B cell (primary cell): ENCODE data around the gene MCEE. TPM values are rescaled to one million over a fixed set of nuclear protein-coding genes. Genes with fewer than 3 reads are reported as not detected.

Experiments
- ATAC-seq: fragments of 200-7000 bp; cut with Tn5 transposase; one replicate; pipeline ENCODE4 v1.10.0; 2021; ENCODE audit warnings: low read depth, mild to moderate bottlenecking, moderate number of reproducible peaks, moderate library complexity
- CTCF ChIA-PET: fragments of 350-600 bp; sonication (Branson Sonifier 250); formaldehyde crosslinking; loops from one replicate; lab custom pipeline; 2021; ENCODE audit warnings: antibody characterized with exemption, inconsistent platforms; lab: Charles Lee
- POLR2A ChIA-PET: fragments of 350-600 bp; sonication (Branson Sonifier 250); formaldehyde crosslinking; loops from one replicate; lab custom pipeline; 2021; ENCODE audit warnings: antibody characterized with exemption; lab: Charles Lee
- DNase-seq: peaks from one replicate; pipeline ENCODE4 v3.0.0; 2013
- H2AFZ ChIP-seq: 2 replicates; pipeline ENCODE4 v1.6.1; 2012; ENCODE audit warnings: mild to moderate bottlenecking, low read depth, low read length; ENCODE audit not compliant: insufficient read depth, poor library complexity, severe bottlenecking
- H3K27ac ChIP-seq, 2 donors: 1 replicate in 1 of 2; 2 replicates in 1 of 2; pipeline ENCODE4 v1.5.1; 2012 to 2013; ENCODE audit warnings: low read length in 2 of 2, mild to moderate bottlenecking in 2 of 2, moderate library complexity in 1 of 2
- H3K27me3 ChIP-seq, 4 experiments: fragments of 200-600 bp in 1 of 4; sonication (generic) in 1 of 4; replicated peaks in 1 of 4; 1 replicate in 2 of 4; 2 replicates in 2 of 4; pipeline versions ENCODE4 v1.6.1 to v1.7.0; 2013 to 2016; ENCODE audit warnings: low read length in 3 of 4, mild to moderate bottlenecking in 2 of 4, mixed read lengths in 1 of 4, moderate library complexity in 1 of 4; ENCODE audit not compliant: insufficient read depth in 4 of 4, control insufficient read depth in 3 of 4; ENCODE audit errors: control extremely low read depth in 1 of 4
- H3K36me3 ChIP-seq, 2 experiments: replicated peaks in 1 of 2; 1 replicate in 1 of 2; 2 replicates in 1 of 2; pipeline versions ENCODE4 v1.6.1 to v1.7.1; 2013; ENCODE audit warnings: low read length in 1 of 2; ENCODE audit not compliant: insufficient read depth in 2 of 2, control insufficient read depth in 1 of 2; ENCODE audit errors: control extremely low read depth in 1 of 2, extremely low read depth in 1 of 2
- H3K4me1 ChIP-seq, 2 donors: fragments of 200-600 bp in 1 of 2; sonication (generic) in 1 of 2; 1 replicate in 1 of 2; 2 replicates in 1 of 2; pipeline versions ENCODE4 v1.5.1 to v1.6.1; 2013 to 2017; ENCODE audit warnings: low read length in 2 of 2; ENCODE audit not compliant: control insufficient read depth in 2 of 2, insufficient read depth in 2 of 2
- H3K4me2 ChIP-seq: replicated peaks from 2 replicates; pipeline ENCODE3; 2012; ENCODE audit warnings: mild to moderate bottlenecking, low read depth, low read length; ENCODE audit not compliant: poor library complexity, severe bottlenecking
- H3K4me3 ChIP-seq, 5 experiments: fragments of 200-600 bp in 1 of 5; sonication (generic) in 1 of 5; 1 replicate in 3 of 5; 2 replicates in 2 of 5; pipeline versions ENCODE4 v1.5.1 to v1.7.0; 2011 to 2016; ENCODE audit warnings: low read length in 4 of 5, mild to moderate bottlenecking in 4 of 5, low read depth in 2 of 5, control low read depth in 1 of 5, moderate library complexity in 1 of 5; ENCODE audit not compliant: insufficient read depth in 1 of 5; ENCODE audit errors: control extremely low read depth in 1 of 5, extremely low read depth in 1 of 5
- H3K79me2 ChIP-seq: fragments of 200-600 bp; sonication (generic); one replicate; pipeline ENCODE4 v1.6.0; 2016; ENCODE audit warnings: low read length; ENCODE audit not compliant: control insufficient read depth, insufficient read depth
- H3K9ac ChIP-seq: fragments of 200-600 bp; sonication (generic); 2 replicates; pipeline ENCODE4 v1.6.1; 2017; ENCODE audit warnings: mild to moderate bottlenecking, low read length, moderate library complexity
- H3K9me3 ChIP-seq, 3 donors: one replicate each; pipeline versions ENCODE4 v1.6.1 to v1.7.1; 2013; ENCODE audit warnings: low read length in 2 of 3; ENCODE audit not compliant: control insufficient read depth in 2 of 3, insufficient read depth in 1 of 3; ENCODE audit errors: control extremely low read depth in 1 of 3
- H4K20me1 ChIP-seq: 2 replicates; pipeline ENCODE4 v1.6.0; 2012; ENCODE audit warnings: mild to moderate bottlenecking, low read length; ENCODE audit not compliant: insufficient read depth, control insufficient read depth, poor library complexity, severe bottlenecking
- H3K27ac Mint-ChIP-seq: one replicate; pipeline ENCODE4 v1.8.0; 2021; ENCODE audit warnings: mixed read lengths
- H3K27me3 Mint-ChIP-seq: one replicate; pipeline ENCODE4 v1.8.0; 2021; ENCODE audit warnings: mixed read lengths
- H3K4me1 Mint-ChIP-seq: one replicate; pipeline ENCODE4 v1.8.0; 2021; ENCODE audit warnings: mixed read lengths
- H3K4me3 Mint-ChIP-seq: one replicate; pipeline ENCODE4 v1.8.0; 2021; ENCODE audit warnings: mixed read lengths
- H3K9me3 Mint-ChIP-seq: one replicate; pipeline ENCODE4 v1.8.0; 2022; ENCODE audit warnings: mixed read lengths; ENCODE audit not compliant: insufficient read depth
- EZH2 ChIP-seq: IDR thresholded peaks from 2 replicates; pipeline ENCODE4 v1.6.1; 2012; ENCODE audit warnings: borderline replicate concordance, low read depth, mild to moderate bottlenecking, moderate library complexity, low read length; ENCODE audit not compliant: insufficient read depth, poor library complexity, severe bottlenecking
- WGBS: methylation state at CpG from one replicate; pipeline ENCODE4 v1.1.5; 2013; ENCODE audit warnings: missing lambda C conversion rate; ENCODE audit not compliant: insufficient coverage; 5-methylcytosine and 5-hydroxymethylcytosine counted together
- intact Hi-C: fragments of 100-400 bp; cut with micrococcal nuclease; formaldehyde crosslinking; loops from one replicate; pipeline ENCODE4 v1.10.0; 2022
- polyA plus RNA-seq: library from polyadenylated mRNA; depleted of rRNA; stranded (reverse); fragments of >200 nt; gene quantifications from 2 replicates; pipeline ENCODE4 v1.2.3, GENCODE V29; 2012
- total RNA-seq, 2 donors: library from RNA; stranded (reverse); fragments of 120-200 nt in 1 of 2; gene quantifications; 1 replicate in 1 of 2; 2 replicates in 1 of 2; pipeline versions ENCODE4 v1.2.3 to v1.2.4, GENCODE V29; 2013 to 2022
- TF ChIP-seq, protein P1 (sequence below): fragments of 200-600 bp; IDR thresholded peaks from one replicate; pipeline ENCODE4 v1.8.0; 2022; ENCODE audit warnings: antibody characterized with exemption, mild to moderate bottlenecking

MCEE gene
- total and polyA plus RNA-seq, 2 donors (not counting 1 experiment from before 2014, with no cell fraction given) = 13.1 to 17.6 TPM

DNA sequence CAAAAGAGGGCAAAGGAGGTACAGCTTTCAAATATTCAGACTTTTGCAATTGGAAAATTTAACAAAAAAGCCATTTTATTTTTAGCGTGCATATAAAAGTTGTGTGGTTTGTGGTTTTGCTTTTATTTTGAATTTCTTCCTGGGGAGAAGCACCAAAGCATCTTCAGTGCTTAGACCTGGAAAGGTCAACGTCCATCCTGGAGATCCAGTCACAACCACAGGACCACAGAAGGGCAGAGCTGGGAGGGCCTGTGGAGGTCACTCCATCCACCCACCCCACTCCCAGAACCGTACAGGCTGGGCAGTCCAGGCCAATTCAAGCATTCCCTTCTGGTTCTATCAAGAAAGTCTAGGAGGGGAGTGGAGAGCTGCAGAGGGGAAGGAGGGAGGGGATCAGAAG is 44.2 kb upstream of the MCEE start:
- Histone ChIP-seq H4K20me1 (no peaks in the 10 kb centered on the region), H3K4me3 (no peak overlapping the region), H2AFZ (no peak overlapping the region), H3K27me3 (no peaks in the 10 kb centered on the region), H3K36me3 (no peaks in the 10 kb centered on the region), H3K4me2 (no peak overlapping the region), H3K27ac (no peak overlapping the region), H3K9ac (no peak overlapping the region), H3K79me2 (no peaks in the 10 kb centered on the region), H3K4me1 (no peaks in the 10 kb centered on the region), H3K9me3 (no peaks in the 10 kb centered on the region)
- TF ChIP-seq, protein P1, sequence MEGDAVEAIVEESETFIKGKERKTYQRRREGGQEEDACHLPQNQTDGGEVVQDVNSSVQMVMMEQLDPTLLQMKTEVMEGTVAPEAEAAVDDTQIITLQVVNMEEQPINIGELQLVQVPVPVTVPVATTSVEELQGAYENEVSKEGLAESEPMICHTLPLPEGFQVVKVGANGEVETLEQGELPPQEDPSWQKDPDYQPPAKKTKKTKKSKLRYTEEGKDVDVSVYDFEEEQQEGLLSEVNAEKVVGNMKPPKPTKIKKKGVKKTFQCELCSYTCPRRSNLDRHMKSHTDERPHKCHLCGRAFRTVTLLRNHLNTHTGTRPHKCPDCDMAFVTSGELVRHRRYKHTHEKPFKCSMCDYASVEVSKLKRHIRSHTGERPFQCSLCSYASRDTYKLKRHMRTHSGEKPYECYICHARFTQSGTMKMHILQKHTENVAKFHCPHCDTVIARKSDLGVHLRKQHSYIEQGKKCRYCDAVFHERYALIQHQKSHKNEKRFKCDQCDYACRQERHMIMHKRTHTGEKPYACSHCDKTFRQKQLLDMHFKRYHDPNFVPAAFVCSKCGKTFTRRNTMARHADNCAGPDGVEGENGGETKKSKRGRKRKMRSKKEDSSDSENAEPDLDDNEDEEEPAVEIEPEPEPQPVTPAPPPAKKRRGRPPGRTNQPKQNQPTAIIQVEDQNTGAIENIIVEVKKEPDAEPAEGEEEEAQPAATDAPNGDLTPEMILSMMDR = no peak
- TF ChIP-seq EZH2 = no peak
- Mint-ChIP-seq H3K9me3 (no peaks in the 10 kb centered on the region), H3K27me3 (peaks cover 25% of the 10 kb centered on the region), H3K4me1 (no peaks in the 10 kb centered on the region), H3K4me3 (no peak overlapping the region), H3K27ac (no peak overlapping the region)
- ATAC-seq (no peak), DNase-seq (no peak)
- intact Hi-C loops = no loop called here
- ChIA-PET POLR2A (no interaction called here), CTCF (no interaction called here)
- WGBS = 0% methylated on average over 1 of the region's 3 CpGs

DNA sequence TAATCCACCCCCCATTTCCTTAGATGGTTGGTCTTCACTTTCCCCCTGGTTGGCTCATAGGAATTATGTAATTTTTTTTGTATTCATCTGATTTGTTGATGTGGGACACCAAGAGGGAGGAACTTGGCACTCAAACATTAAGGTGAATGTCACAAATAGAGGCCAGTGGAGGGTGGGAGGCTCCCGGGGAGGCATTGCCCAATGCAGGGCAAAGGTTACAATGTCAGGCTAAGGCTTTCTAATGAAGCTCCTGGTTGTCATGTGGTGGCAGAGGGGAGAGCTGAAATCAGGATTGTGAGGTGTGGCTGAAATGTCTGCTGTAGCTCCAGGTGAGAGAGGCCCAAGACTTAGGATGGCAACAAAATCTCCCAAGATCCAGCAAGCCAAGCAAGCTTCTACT is 43.1 kb upstream of the MCEE start:
- Mint-ChIP-seq H3K27me3 (peaks cover 25% of the 10 kb centered on the region), H3K4me3 (no peak overlapping the region), H3K4me1 (no peaks in the 10 kb centered on the region), H3K9me3 (no peaks in the 10 kb centered on the region), H3K27ac (no peak overlapping the region)
- 88% methylated on average over 1 of the region's 1 CpG for WGBS
- Histone ChIP-seq H3K4me3 (no peak overlapping the region), H3K79me2 (no peaks in the 10 kb centered on the region), H2AFZ (no peak overlapping the region), H3K4me2 (no peak overlapping the region), H3K4me1 (no peaks in the 10 kb centered on the region), H4K20me1 (no peaks in the 10 kb centered on the region), H3K27me3 (no peaks in the 10 kb centered on the region), H3K9ac (no peak overlapping the region), H3K27ac (no peak overlapping the region), H3K9me3 (no peaks in the 10 kb centered on the region), H3K36me3 (no peaks in the 10 kb centered on the region)
- no peak for TF ChIP-seq EZH2
- TF ChIP-seq, protein P1 = no peak
- intact Hi-C loops = no loop called here
- no peak for ATAC-seq
- POLR2A ChIA-PET = no interaction called here
- CTCF ChIA-PET = no interaction called here
- no peak for DNase-seq
